ENCODE results near the gene PLP2.
A peak's percentile ranks its signal among the peaks of the same experiment; 100 is the strongest.
"Not testable (repeated sequence)": the region's sequence is repeated elsewhere in the genome, so short reads cannot be mapped to it uniquely, and the experiment has no call there.

The PLP2 gene

DNA sequence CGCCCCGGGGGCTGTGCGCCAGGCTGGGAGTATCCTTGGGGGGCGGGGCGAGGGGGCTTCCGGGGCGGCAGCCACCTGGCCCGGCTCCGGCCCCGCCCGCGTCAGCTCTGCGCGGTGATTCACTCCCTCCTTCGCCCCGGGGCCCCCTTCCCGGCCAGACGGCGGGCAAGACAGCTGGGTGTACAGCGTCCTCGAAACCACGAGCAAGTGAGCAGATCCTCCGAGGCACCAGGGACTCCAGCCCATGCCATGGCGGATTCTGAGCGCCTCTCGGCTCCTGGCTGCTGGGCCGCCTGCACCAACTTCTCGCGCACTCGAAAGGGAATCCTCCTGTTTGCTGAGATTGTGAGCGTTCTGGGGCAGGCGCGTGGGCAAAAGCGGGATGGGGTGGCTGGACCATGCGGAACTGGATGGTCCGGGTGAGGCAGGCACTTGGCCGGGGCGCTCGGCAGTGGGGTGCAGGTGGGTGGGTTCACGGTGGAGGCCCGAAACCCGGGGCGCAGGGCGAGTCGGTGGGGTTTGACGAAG, at the start of gene PLP2:
Gene PLP2 (plus strand): TSS at position 147 of the 528 bp plus-strand sequence. CDS start 103 bp downstream, at position 250.
- H3K9me3 ChIP-seq (ENCODE audit: control insufficient read depth, insufficient read depth, low read length) = no peaks in the 10 kb centered on the region
- H3K4me3 ChIP-seq (ENCODE audit: low read length) = peak within 1 kb of the TSS; percentile 91
- H4K20me1 ChIP-seq (ENCODE audit: control insufficient read depth, insufficient read depth, low read depth, low read length) = no peaks in the 10 kb centered on the region
- H3K4me1 ChIP-seq (ENCODE audit: control insufficient read depth, low read length) = peaks cover 32% of the 10 kb centered on the region
- H3F3A ChIP-seq (ENCODE audit: control insufficient read depth, insufficient read depth) = peaks cover 6% of the 10 kb centered on the region
- no peaks in the 10 kb centered on the region for H3K27me3 ChIP-seq (ENCODE audit: control insufficient read depth, low read length)
- no peak for TF ChIP-seq EZH2phosphoT487 (IDR thresholded peaks at IDR 0.05; ENCODE audit: borderline replicate concordance, low read length)
- TF ChIP-seq, protein P1, sequence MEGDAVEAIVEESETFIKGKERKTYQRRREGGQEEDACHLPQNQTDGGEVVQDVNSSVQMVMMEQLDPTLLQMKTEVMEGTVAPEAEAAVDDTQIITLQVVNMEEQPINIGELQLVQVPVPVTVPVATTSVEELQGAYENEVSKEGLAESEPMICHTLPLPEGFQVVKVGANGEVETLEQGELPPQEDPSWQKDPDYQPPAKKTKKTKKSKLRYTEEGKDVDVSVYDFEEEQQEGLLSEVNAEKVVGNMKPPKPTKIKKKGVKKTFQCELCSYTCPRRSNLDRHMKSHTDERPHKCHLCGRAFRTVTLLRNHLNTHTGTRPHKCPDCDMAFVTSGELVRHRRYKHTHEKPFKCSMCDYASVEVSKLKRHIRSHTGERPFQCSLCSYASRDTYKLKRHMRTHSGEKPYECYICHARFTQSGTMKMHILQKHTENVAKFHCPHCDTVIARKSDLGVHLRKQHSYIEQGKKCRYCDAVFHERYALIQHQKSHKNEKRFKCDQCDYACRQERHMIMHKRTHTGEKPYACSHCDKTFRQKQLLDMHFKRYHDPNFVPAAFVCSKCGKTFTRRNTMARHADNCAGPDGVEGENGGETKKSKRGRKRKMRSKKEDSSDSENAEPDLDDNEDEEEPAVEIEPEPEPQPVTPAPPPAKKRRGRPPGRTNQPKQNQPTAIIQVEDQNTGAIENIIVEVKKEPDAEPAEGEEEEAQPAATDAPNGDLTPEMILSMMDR (IDR thresholded peaks at IDR 0.05; ENCODE audit: low read depth, low read length, poor library complexity, severe bottlenecking) = no peak
- peak within 1 kb of the TSS; percentile 72 for H3K27ac ChIP-seq (ENCODE audit: low read depth, low read length)
- peaks cover 10% of the 10 kb centered on the region for H3K79me2 ChIP-seq (ENCODE audit: control insufficient read depth, low read length)
- H3K4me2 ChIP-seq (ENCODE audit: low read length) = peak within 1 kb of the TSS; percentile 92
- peaks cover 30% of the 10 kb centered on the region for H3K36me3 ChIP-seq (ENCODE audit: control insufficient read depth, low read length)
- no peaks in the 10 kb centered on the region for H3K9me2 ChIP-seq (replicated peaks; ENCODE audit: control insufficient read depth, low read length)

DNA sequence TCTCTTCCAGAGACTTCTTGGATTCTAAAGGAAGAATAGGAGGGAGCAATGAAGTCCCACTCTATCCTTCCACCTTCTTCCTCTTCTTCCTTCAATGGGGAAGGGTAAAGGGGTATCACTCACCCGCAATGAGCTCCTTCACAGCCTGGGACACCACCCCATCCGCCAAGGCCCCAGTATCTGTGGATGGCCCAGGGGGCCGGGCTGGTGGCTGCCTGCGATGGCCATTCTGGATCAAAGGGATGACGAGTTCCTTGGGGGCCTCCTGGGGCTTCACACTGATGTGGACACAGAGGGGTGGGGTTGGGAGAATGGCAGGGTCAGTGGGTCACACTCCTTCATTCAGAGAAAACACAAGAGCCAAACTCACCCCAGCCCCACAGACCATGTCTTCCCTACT, 49.2 kb upstream of the PLP2 start:
- Histone ChIP-seq H3K4me3 (ENCODE audit: low read length) (peak overlapping the region; percentile 95), H3K27ac (ENCODE audit: low read depth, low read length) (no peak overlapping the region), H3K36me3 (ENCODE audit: control insufficient read depth, low read length) (peaks cover 13% of the 10 kb centered on the region), H3K4me2 (ENCODE audit: low read length) (peak overlapping the region; percentile 83), H3F3A (ENCODE audit: control insufficient read depth, insufficient read depth) (no peaks in the 10 kb centered on the region), H3K4me1 (ENCODE audit: control insufficient read depth, low read length) (peaks cover 12% of the 10 kb centered on the region), H3K79me2 (ENCODE audit: control insufficient read depth, low read length) (peaks cover 21% of the 10 kb centered on the region), H3K27me3 (ENCODE audit: control insufficient read depth, low read length) (no peaks in the 10 kb centered on the region), H4K20me1 (ENCODE audit: control insufficient read depth, insufficient read depth, low read depth, low read length) (no peaks in the 10 kb centered on the region), H3K9me2 (replicated peaks; ENCODE audit: control insufficient read depth, low read length) (no peaks in the 10 kb centered on the region), H3K9me3 (ENCODE audit: control insufficient read depth, insufficient read depth, low read length) (no peaks in the 10 kb centered on the region)
- TF ChIP-seq, protein P1 (IDR thresholded peaks at IDR 0.05; ENCODE audit: low read depth, low read length, poor library complexity, severe bottlenecking) = no peak
- TF ChIP-seq EZH2phosphoT487 (IDR thresholded peaks at IDR 0.05; ENCODE audit: borderline replicate concordance, low read length) = no peak

GRCh38 chrX:49127742-49128258, 43.9 kb upstream of the PLP2 start:
- H3K4me2 ChIP-seq (ENCODE audit: low read length); H3K4me3 ChIP-seq (ENCODE audit: low read length); H3K27me3 ChIP-seq (ENCODE audit: control insufficient read depth, low read length); H4K20me1 ChIP-seq (ENCODE audit: control insufficient read depth, insufficient read depth, low read depth, low read length); H3K79me2 ChIP-seq (ENCODE audit: control insufficient read depth, low read length); H3K27ac ChIP-seq (ENCODE audit: low read depth, low read length); H3F3A ChIP-seq (ENCODE audit: control insufficient read depth, insufficient read depth); H3K4me1 ChIP-seq (ENCODE audit: control insufficient read depth, low read length); H3K9me2 ChIP-seq (replicated peaks; ENCODE audit: control insufficient read depth, low read length); H3K36me3 ChIP-seq (ENCODE audit: control insufficient read depth, low read length); H3K9me3 ChIP-seq (ENCODE audit: control insufficient read depth, insufficient read depth, low read length): not testable (repeated sequence)

GRCh38 chrX:49129427-49129826, 42.3 kb upstream of the PLP2 start:
- Histone ChIP-seq H3K4me2 (ENCODE audit: low read length) (no peak overlapping the region), H3K4me3 (ENCODE audit: low read length) (no peak overlapping the region), H4K20me1 (ENCODE audit: control insufficient read depth, insufficient read depth, low read depth, low read length) (no peaks in the 10 kb centered on the region), H3K9me2 (replicated peaks; ENCODE audit: control insufficient read depth, low read length) (no peaks in the 10 kb centered on the region), H3F3A (ENCODE audit: control insufficient read depth, insufficient read depth) (no peaks in the 10 kb centered on the region), H3K27ac (ENCODE audit: low read depth, low read length) (no peak overlapping the region), H3K9me3 (ENCODE audit: control insufficient read depth, insufficient read depth, low read length) (no peaks in the 10 kb centered on the region), H3K4me1 (ENCODE audit: control insufficient read depth, low read length) (no peaks in the 10 kb centered on the region), H3K27me3 (ENCODE audit: control insufficient read depth, low read length) (no peaks in the 10 kb centered on the region), H3K79me2 (ENCODE audit: control insufficient read depth, low read length) (no peaks in the 10 kb centered on the region), H3K36me3 (ENCODE audit: control insufficient read depth, low read length) (no peaks in the 10 kb centered on the region)
- TF ChIP-seq EZH2phosphoT487 (IDR thresholded peaks at IDR 0.05; ENCODE audit: borderline replicate concordance, low read length) = no peak
- TF ChIP-seq, protein P1 (IDR thresholded peaks at IDR 0.05; ENCODE audit: low read depth, low read length, poor library complexity, severe bottlenecking) = no peak

GRCh38 chrX:49132275-49132674, 39.4 kb upstream of the PLP2 start:
- H3K4me2 ChIP-seq (ENCODE audit: low read length); H4K20me1 ChIP-seq (ENCODE audit: control insufficient read depth, insufficient read depth, low read depth, low read length); H3K27me3 ChIP-seq (ENCODE audit: control insufficient read depth, low read length); H3F3A ChIP-seq (ENCODE audit: control insufficient read depth, insufficient read depth); H3K4me3 ChIP-seq (ENCODE audit: low read length); H3K27ac ChIP-seq (ENCODE audit: low read depth, low read length); H3K4me1 ChIP-seq (ENCODE audit: control insufficient read depth, low read length); H3K36me3 ChIP-seq (ENCODE audit: control insufficient read depth, low read length); H3K9me2 ChIP-seq (replicated peaks; ENCODE audit: control insufficient read depth, low read length); H3K9me3 ChIP-seq (ENCODE audit: control insufficient read depth, insufficient read depth, low read length); H3K79me2 ChIP-seq (ENCODE audit: control insufficient read depth, low read length): not testable (repeated sequence)

All from DOHH2 (cell line).